22Rv1 (cell line): ENCODE measurements around the gene MTMR12.

ENCODE experiments used
- CTCF ChIP-seq: fragments of 450-650 bp; IDR thresholded peaks from 2 replicates; pipeline ENCODE4 v1.5.1; 2017; ENCODE audit warnings: mild to moderate bottlenecking
- ZFX ChIP-seq: fragments of 450-650 bp; IDR thresholded peaks from 2 replicates; pipeline ENCODE4 v1.6.1; 2017; ENCODE audit warnings: antibody characterized with exemption, borderline replicate concordance

- TF ChIP-seq CTCF: no peak
- TF ChIP-seq ZFX: no peak
Observed at GRCh38 chr5:32326216-32326772, 13.6 kb upstream of the MTMR12 start.
